HG02852 (cell line): ENCODE results near the gene AOPEP.
"Not testable (repeated sequence)": the region's sequence is repeated elsewhere in the genome, so short reads cannot be mapped to it uniquely, and the experiment has no call there.

Experiments used
- ATAC-seq: cut with Tn5 transposase; IDR thresholded peaks from one replicate; pipeline ENCODE4 v1.9.1; 2021; ENCODE audit warnings: mild to moderate bottlenecking, moderate library complexity; ENCODE audit not compliant: unreplicated experiment

AOPEP gene

DNA sequence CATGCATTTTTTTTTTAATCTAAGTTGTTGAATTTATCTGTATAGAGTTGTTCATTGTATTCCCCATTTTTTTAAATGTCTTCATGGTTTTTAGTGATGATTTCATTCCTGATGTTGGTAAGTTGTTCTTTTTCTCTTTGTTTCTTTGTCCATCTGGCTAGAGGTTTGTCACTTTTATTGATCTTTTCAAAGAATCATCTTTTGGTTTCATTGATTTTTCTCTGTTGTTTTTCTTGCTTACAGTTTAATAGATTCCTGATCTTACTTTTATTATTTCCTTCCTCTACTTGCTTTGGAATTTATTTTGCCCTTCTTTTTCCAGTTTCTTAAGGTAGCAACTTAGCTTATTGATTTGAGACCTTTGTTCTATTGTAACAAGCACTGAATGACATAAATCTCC, 114.2 kb downstream of the AOPEP start:
- no peak for ATAC-seq

DNA sequence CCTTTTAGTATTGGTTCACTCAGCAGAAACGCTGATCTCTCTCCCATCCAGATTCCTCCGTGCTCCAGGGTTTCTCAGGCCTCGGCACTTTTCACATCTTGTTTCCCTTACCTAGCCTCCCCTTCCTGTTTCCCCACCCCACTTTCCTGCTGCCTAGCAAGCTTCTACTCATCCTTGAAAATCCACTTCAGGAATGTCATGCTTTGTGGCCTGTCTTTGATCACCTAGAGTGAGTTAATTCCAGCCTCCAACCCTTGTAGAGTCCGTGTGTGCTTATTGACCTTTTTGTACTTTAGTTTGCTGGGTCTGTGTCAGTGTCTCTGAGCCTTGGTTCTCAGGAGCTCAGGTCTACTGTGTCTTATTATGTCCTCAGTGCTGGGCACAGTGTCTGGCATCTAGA, 116.6 kb downstream of the AOPEP start:
- ATAC-seq = no peak

DNA sequence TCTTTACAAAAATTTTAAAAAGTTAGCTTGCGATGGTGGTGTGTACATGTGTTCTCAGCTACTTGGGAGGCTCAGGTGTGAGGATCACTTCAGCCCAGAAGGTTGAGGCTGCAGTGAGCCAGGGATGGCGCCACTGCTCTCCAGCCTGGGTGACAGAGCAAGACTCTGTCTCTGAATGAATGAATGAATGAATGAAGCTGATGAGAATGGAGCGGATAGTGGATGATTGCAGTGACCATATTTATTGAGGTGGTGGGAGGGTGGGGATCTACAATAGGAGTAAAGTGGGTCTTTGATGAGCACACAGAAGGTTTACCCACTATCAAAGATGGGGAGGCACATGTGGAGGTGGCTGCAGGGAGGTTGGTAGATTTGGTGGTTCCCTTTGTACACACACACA, 120.2 kb downstream of the AOPEP start:
- no peak for ATAC-seq

DNA sequence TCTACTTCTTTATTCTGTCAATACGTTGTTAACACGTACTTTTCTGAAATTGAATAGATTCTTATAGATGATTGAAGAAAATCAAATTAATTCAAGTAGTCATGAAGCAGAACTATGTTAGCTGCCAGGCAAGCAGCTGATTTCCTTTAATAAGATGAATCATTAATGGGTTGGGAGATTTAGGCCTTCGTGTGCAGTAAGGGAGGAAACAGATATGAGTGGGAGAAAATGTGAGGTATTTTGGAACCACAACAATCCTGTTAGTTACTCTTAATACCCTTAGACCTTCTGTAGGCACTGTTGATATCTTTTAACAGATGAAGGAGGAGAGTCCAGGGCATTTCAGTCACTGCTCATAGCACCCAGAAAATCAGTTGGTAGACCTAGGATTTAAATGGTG, 121.0 kb downstream of the AOPEP start:
- no peak for ATAC-seq

DNA sequence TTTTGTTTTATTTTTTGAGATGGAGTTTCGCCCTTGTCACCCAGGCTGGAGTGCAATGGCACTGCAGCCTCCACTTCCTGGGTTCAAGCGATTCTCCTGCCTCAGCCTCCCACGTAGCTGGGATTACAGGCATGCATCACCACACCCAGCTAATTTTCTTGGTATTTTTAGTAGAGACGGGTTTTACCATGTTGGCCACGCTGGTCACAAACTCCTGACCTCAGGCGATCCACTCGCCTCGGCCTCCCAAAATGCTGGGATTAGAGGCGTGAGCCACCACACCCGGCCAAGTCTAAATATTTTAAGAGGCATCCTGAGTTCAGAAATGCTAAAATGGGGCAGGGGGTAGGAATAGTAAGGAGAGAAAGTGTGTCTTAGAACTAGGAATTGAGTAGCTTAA, 122.3 kb downstream of the AOPEP start:
- not testable (repeated sequence) for ATAC-seq

DNA sequence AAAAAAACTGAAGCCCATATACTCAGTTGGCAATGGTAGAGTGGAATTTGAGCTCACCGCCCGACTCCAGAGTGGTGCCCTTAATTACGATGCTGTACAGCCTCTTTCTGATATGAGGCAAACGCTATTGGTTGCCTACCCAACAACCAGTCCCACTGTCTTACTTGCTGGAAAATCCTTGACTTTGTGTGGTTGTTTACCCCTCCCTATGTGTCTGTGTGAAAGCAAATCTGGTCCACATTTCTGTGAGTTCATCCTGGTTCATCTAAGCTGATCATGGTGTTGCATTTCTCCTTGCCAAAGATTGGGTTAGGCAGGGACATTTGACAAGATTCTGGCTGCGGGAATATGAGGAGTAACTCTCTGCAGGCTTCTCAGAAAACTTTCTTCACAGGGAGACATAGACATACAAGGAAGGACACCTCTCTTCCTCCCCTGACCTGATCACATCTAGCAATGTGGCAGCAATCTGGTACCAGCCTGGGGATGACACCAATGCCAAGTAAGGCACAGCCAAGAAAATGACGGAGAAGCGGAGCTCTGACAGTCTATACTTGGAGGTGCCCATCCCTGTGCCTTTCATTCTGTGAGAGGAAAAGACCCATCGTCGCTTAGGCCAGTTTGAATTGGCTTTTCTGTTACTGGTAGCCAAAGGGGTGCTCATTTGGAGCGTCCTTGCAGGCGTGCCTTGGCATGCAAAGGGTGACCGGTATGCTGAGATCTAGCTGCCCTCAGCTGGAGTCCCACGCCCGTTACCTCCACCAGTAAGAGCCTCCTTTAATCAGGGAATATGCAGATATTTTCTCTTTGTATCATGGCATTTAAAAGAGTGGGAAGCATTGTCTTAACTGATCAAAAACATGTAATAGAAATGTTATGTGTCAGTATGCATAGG, 124.3 kb downstream of the AOPEP start:
- no peak for ATAC-seq

DNA sequence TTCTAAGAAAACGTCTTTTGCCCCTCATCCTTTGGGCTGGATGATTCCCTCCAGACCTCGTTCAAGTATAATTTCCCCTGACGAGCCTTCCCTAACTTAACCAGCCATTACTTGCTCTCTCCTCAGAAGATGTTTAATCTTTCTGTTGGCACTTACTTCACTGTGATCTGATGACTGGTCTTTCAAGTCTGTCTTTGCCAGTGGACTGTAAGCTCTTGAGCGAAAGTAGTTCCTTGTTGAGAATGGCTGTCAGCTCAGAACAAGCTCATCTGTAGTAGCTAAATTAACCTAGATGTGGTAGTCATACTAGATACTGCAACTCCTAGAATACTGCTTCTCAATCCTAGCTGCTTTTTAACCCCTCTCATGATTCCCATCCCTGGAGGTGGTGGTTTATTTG, 125.0 kb downstream of the AOPEP start:
- ATAC-seq = no peak

DNA sequence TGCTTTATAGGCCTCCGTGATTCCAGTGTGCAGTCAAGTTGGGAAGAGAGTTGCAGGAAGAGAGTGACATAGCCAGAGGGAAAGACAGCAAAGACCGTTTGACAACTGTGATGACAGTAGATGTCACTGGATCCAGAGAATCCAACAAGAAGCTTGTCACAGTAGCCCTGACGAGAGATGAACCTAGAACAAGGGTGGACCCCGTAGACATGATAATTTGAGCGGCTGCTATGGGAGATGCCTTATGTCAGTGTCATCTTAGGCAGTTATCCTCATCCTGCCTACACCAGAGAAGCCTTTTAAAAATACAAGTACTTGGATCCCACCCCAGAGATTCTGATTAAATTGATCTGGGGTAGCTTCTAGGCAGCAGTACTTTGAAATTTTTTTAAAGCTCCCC, 125.4 kb downstream of the AOPEP start:
- no peak for ATAC-seq

DNA sequence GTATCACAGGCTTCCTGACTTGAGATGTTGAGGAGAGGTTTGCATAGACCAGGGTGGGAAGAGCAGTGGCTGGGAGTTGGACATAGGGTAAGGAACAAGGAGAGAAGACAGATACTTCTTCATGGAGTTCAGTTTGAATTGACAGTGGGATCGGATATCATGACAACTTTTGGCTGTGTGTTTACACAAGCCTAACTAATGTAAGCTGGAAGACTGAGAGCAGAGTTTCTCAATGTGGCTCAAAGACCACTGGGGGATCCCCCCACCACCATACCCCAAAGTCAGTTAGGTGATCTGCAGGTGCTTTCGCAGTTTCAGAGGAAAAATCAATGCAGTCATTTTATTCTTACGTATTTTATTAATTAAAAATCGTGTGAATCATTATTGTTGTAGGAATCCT, 125.9 kb downstream of the AOPEP start:
- no peak for ATAC-seq

DNA sequence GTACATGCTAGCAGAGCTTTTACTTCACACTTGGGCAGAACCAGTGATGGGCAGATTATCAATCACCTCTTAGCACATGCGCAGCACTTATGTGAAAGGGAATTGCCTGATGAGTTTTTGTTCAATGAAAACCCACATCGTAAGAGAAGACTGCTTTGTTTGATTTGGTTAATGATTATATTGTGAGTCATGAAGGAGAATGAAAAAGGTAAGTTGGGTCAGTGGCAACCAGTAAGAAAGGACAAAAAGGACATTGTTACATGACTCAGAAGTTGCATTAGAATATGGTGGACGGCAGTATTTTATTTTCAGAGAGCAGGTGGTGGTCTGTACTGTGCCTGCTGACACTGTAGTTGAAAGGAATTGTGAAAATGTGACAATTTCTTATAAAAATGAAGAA, 127.4 kb downstream of the AOPEP start:
- no peak for ATAC-seq

DNA sequence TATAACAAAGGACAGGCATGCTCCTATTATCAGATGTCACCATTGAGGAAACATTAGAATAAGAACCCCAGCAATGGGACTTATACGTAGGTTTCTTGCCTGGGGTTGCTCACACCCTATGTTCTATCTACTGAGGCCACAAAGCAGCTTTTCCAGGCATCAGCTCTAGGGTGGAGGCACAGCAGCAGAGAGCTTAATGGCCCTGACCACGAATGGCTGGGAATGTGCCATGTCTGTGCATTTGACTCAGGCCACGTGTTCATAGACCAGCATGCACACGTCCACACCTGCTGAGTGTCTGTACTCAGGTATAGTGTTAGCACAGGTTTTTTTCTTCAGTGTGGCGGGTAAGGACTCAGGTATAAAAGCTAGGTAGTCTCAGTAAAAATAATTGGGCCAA, 129.4 kb downstream of the AOPEP start:
- no peak for ATAC-seq

DNA sequence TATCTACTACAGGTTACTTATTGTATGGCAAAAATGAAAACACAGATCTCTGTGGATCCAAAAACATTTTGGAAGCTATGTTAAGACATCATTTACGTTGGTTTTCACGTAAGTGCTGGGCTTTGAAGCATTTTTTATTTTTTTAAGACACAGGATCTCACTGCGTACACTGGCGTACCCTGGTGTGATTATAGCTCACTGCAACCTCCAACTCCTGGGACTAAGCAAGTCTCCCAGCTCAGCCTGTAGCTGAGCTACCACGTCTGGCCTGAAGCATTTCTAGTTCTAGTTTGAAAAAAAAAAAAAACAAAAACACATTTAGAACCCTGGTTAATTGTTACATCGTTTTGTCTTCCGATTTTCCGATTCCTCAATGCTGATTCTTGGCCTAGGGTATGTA, 131.3 kb downstream of the AOPEP start:
- no peak for ATAC-seq

DNA sequence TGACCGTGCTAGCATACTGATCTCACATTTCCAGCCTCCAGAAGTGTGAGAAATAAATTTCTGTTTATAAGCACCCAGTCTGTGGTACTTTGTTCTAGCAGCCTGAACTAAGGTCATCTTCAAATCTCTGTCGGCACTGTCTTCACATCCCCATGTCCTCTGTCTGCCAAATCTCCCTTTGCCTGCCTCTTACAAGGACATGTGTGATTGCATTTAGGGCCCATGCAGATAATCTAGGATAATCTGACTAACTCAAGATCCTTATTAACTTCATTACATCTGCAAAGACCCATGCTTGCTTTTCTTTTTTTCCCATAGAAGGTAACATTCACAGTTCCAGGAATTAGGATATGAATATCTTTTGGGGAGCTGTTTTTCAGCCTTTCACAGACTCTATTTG, 132.7 kb downstream of the AOPEP start:
- no peak for ATAC-seq

DNA sequence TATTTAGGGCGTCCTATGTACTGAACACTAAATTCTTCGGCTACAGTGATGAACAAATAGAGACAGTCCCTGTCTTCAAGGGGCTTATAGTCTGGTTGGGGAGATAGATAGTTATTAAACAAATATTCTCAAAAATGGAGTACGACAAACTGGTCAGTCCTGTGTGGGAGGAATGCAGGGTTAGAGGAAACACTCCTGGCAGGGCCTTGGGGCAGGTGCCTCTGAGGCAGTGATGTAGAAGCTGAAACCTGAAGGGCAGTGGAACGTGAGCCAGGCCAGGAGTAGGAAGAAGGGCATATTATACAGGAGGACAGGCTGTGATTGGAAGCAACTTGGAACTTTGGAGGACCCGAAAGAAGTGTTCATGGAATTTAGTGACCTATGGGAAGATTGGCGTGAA, 133.4 kb downstream of the AOPEP start:
- no peak for ATAC-seq

DNA sequence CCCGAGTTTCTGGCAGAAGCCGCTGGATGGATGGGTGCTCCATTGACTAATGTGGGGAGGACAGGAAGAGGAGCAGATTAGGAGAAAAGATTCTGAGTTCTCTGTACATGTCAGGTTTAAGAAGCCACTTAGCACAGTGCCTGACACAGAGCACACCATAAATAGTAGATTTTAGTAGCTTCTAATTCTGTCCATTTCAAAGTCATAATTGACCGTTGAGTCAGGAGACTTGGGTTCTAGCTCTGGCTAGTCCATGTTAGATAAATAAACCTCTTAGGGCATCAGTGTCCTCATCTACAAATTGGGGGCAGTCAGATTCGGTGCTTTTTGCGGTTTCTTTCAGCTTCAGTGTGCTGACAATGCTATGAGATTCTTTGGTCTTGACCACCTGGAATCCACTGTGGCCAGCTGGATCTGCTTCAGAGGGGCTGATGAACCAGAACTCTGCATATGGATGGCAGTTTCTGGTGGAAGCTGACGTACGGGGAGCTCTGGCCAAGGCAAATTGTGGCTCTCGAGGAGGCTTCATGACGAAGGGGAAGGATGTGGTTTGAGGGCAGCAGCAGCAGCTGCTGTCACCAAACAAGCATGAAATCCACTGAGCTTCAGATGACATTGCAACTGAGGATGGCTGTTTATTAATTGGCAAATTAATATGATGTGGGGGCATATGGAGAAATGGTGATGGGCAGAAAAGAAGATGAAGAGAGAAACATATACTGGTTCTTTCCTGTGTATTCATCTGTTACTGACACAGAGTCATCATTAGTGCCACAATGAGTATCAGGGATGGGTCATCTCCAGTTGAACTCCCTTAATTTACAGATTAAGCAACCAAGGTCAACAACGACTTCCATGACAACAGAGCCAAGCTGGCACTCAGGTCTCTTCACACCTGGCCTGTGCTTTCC, 134.4 kb downstream of the AOPEP start:
- peak; percentile 92 for ATAC-seq

DNA sequence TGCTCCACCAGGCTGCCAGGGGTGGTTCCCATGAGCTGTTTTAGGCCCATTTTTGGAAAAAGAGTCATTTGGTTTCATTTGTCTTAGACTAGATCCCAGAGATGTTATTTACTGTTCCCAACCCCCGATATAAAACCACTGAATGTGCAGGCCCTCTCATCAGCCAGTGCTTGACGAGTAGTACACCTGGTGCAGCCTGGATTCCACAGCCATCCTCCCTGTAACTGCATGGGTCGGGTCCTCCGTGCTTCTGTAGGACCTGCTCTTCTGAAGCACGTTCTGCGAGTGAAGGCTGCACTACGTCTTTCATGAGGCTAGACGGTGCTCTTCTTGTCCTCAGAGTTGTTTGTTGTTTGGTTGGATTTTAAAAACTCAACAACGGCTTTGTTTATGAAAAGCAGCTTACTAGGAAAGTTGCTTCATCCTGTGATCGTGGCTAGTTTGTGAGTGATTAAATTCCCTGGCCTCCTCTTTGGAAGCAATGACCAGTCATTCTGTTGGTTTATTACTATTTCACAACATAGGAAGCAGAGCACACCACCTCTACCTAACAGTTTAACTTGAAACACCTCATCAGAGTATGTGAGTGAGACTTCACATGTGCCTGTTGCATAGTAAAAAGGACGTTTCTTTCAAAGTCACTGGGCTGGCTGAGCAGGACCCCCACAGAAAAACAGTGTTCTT, 135.2 kb downstream of the AOPEP start:
- ATAC-seq = no peak

DNA sequence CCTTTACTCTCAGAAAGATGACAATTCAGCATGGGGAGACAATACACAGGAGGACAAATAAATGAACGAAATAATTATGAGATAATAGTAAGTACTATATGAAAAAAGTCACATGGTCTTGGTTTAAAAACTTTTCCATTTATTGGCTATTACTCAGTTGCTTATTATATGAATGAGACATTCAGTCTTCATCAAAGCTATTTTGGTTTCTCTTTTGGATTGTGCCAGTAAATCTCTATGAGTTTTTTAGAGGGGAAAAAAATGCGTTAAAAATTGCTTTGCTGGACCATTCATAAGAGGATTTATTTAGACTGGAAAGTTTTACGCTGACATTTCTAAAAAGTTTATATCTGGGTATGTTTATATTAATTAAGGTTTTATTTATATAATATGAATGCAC, 137.7 kb downstream of the AOPEP start:
- ATAC-seq = no peak

DNA sequence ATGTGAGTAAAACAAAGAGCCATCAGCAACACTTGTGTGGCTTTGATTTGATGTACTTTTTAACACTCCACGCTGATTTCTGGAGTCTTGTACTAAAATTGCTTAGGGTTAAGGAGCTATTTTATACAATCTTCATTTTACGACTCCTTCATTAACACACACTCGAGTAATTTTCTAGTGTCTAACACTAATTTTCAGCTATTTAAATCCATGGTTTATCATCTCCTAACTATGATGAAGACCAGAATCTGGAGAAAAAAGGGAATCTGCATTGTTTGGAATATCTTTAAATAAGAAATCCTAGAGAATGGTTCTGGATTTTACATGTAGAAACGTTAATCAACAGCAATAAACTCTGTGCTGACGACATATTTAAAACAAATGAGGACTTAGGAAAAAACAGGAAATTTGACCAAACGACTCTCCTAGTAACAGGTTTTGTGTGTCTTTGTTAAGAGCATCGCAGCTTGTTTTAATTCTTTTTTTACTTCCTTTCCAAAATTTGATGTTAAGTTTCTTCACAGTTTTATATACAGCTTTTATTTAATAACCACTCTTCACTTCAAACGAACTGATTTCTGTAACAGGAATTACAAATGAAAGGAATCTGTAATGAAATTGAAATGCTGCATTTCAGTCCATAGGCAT, 138.5 kb downstream of the AOPEP start:
- ATAC-seq = no peak

DNA sequence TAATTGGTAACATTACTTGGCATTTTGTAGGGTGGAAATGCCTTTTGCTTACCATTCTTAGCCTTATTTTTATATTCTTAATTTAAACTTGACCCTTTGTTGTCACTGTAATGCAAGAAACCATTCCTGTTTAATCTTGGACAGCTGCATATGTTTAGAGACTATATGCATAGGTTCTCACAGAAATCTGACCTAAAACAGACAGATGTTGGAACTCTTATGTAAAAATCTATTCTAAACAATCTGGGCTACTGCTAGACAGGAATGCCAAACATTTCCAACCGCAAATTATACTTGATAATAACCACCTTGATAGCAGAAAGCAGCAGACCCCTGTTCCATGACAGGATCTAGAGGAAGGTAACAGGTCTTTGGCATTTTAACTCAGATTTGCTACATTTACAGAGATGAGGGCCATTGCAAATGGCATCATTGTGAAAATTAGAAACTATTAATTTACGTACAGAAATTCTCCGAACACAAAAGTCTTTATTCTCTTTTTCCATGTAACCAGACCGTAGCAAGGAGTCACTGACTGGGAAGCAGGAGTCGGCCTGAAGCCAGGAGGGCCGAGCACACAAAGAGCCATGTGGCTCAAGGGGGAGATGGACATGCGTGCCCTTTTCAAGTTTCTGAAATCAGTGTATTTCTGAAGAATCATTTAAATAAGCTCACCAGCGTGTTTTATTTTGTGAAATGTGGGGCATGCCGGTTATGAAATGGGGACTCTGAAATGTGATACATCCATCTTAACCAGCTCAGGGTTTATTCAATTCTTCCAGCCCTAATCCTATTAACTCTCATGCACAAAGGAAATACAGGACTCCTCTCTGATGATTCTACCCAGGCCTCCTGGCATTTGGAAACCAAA, 139.3 kb downstream of the AOPEP start:
- no peak for ATAC-seq

DNA sequence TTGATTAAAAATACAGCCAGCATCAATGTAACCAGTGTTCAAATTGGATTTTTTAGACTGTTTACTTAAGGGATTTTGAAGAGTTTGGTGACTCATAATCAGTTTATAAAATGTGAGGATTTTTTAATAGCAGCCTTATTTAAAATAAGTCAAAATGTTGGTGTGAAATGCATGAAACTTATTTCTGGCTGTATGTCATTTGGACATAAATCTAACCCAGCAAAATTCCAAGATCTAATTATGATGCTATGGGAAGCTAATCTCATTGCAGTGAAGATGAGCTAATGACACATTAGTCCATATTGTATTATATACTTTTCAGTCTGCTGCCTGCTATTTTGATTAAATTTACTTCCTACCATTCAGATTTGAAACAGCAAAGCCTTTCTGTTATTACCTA, 140.3 kb downstream of the AOPEP start:
- ATAC-seq = no peak
